A673 (cell line): ENCODE measurements around the gene CAMSAP3.

Experiments
- CTCF ChIP-seq: fragments of 300-800, 200-600 bp; sonication (generic); conservative IDR thresholded peaks from 2 replicates; pipeline ENCODE4 v1.5.1; 2017; ENCODE audit warnings: low read depth, mild to moderate bottlenecking, antibody characterized with exemption, low read length, moderate library complexity, mixed read lengths
- EZH2 ChIP-seq: fragments of 200-600 bp; sonication (generic); IDR thresholded peaks from 2 replicates; pipeline ENCODE4 v1.6.1; 2017; ENCODE audit warnings: borderline replicate concordance, low read depth, mild to moderate bottlenecking, mixed read lengths, antibody characterized with exemption, low read length; ENCODE audit not compliant: poor library complexity, severe bottlenecking

DNA sequence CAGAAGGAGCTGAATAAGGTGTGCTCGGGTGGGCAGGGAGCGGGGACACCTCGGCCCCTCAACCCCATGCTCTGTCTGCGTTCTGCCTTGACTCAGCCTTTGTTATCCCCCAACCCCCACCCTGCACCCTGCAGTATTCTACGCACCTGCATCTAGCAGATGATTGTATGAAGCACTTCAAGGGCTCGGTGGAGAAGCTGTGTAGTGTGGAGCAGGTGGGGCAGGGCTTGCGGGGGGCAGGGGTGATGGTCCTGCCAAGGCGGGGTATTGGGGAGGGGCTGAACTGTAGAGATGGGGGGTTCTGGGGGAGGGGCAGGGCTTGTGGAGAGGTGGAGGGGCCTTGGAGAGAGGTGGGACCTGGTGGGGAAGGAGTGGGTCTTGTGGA is 47.4 kb downstream of the CAMSAP3 start:
- TF ChIP-seq CTCF (no peak), EZH2 (no peak)
